ENCODE data around the gene ZNF507.

DNA sequence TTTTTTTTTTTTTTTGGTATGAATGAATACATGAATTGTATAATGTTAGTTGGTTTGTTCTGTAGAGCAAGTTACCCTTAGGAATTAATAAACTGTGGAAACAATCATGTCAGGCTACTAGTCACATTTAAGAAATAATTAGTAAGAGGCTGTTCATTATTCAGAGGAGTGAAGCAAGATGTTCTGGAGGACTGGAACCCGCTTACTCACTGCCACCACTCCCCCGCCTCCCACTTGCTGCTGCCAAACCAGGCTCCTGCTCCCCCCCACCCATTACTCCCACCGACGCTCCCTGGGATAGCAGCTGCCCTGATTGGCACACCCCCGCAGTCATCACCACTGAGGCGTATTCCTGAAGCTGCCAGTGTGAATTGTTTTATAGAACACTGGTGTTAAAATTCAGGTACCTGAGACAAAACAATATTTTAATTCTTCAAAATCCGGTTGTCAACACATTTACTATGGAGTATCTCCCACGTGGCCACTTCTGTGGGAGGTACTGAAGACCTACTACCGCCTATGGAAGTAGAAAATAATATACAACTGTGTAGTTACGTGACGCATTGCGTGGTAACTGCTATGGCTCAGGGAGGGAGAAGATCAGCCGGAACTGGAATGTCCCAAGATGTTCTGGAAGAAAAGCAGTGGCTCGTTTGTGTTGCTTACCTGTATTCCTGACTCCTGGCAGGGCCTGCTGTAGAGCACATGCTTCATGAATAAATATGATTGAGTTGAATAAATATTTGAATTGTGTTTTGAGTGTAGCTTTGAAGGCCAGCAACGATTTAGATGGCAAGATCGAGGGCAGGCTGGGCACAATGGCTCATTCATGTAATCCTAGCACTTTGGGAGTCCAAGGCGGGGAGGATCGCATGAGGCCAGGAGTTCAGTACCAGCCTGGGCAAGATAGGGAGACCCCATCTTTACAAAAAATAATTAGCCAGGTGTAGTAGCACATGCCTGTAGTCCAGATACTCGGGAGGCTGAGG, 61.9 kb downstream of the ZNF507 start:
- TF ChIP-seq, protein P1, sequence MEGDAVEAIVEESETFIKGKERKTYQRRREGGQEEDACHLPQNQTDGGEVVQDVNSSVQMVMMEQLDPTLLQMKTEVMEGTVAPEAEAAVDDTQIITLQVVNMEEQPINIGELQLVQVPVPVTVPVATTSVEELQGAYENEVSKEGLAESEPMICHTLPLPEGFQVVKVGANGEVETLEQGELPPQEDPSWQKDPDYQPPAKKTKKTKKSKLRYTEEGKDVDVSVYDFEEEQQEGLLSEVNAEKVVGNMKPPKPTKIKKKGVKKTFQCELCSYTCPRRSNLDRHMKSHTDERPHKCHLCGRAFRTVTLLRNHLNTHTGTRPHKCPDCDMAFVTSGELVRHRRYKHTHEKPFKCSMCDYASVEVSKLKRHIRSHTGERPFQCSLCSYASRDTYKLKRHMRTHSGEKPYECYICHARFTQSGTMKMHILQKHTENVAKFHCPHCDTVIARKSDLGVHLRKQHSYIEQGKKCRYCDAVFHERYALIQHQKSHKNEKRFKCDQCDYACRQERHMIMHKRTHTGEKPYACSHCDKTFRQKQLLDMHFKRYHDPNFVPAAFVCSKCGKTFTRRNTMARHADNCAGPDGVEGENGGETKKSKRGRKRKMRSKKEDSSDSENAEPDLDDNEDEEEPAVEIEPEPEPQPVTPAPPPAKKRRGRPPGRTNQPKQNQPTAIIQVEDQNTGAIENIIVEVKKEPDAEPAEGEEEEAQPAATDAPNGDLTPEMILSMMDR (IDR thresholded peaks at IDR 0.05): no peak
- no peak for TF ChIP-seq EZH2 (IDR thresholded peaks at IDR 0.05)
